Left hindlimb (tissue), 1 donor: ENCODE measurements around the gene PATL1.
"Not testable (repeated sequence)": the region's sequence is repeated elsewhere in the genome, so short reads cannot be mapped to it uniquely, and the experiment has no call there.

Source experiments
- DNase-seq: peaks from one replicate; pipeline ENCODE4 v3.0.0-alpha.2; 2018

The PATL1 gene

DNA sequence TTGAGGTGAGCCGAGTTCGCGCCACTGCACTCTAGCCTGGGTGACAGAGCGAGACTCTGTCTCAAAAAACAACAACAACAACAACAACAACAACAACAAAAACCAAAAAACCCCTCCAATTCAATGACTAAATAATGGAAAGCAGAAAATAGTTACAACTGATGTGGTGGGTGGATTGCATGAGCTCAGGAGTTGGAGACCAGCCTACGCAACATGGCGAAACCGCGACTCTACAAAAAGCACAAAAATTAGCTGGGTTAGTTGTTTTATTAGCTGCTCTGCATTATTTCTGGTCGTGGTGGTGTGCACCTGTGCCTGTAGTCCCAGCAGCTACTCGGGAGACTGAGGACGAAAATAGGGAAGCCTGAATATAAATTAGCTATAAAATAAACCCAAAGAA, 2.6 kb upstream of the PATL1 start:
- no peak for DNase-seq

DNA sequence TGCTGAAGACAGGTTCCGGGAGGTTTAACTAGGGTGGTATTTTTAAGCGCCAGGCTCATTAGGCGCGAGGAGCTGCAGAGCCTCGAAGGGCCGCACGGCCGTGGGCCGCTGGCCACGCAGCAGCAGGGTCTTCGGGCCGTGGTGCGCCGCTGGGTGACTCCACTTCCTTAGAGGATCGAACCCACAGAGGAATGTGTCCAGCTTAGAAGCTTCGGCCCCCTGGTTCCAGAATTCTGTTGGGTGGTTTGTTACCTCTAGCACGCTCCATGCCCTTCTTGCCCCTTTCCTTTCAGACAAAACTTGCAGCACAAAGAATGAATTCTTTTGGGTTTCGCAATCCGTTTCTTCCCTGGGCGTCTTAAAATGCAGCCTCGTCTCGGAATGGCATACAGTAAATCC, 773 bp upstream of the PATL1 start:
- no peak for DNase-seq

DNA sequence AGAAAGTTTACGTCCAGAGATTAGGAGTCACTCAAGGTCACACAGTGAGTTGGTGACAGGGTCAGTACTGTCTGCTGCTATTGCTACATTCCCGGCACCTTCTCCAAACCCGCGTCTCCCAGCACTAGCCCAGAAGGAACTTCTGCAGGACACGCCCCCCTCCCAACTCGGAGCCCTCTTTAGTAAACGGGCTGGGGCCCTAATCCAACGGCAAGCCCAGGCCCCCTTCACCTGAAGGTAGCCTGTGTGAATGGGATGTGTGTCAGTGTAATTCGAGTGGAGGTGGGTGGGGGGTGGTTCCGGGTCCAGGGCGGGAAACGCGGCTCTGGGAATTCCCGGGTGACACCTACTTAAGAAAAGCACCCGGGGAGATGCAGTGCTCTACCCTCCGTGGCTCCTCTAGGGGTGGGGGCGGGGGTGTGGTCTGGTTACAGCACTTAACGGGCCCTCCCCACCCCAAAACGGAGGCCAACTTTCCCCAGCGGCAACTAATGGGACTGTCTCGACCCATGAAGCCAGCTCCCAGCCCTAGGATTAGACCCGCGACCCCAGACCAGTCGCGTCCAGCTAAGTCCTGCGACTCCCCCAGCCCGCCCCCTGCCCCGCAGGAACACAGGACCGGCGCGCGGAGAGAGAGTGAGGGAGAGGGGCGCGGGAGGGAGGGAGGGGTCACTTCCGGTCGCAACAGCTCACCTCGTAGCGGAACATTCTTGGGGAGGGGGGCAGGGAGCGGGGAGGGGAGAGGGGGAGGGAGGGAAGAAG, 468 bp downstream of the PATL1 start:
- no peak for DNase-seq

DNA sequence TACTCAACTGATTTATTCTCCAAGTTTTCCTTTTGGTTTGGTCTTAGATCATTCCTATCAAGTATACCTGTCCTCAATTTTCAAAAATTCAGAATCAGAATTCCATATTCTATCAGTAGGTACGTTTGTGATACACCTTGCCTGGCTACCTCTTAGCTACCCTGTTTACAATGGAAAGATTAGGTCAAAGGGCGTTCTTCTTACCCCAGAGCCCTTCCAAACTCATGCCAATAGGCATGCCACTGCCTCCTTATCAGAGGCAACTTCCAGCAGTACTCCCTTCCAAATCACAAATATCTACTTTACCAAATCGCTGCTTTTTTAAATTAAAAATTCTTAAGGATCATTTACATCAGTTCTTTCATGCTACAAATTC, 1.0 kb downstream of the PATL1 start:
- no peak for DNase-seq

DNA sequence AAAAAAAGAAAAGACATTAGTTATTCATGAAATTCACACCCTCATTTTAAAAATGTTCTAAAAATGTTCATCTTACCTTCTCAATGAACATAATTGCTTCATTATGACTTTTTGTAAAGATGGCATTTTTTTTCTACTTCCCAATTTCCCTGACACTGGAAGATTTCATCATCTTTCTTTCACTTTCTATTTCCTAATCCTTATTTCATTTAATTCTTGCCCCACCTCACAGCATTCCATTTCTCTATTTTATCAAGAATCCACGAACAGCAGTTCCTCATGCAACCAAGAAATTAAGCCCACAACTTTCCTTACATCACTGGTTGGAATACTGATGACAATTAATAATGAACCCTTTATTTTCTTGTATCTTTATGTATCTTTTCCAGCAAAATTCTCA, 1.9 kb downstream of the PATL1 start:
- no peak for DNase-seq

DNA sequence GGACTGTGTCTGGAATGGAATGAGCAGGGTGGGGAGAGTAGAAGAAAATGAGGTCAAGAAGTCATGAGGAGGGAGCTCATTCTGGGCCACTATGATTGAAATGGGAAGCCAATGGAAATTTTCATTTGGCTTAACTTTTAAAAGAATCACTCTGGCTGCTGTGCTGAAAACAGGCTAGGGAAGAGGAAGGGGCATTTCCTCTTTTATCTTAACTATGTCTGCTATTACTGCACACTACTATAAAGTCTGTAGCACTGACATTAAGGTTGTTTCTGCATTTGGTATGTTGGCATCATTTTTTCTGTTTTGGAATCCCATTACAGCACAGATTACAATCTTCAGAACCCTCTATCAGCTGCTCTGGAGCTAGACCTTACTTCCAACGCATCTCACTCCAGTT, 8.2 kb downstream of the PATL1 start:
- DNase-seq: no peak

DNA sequence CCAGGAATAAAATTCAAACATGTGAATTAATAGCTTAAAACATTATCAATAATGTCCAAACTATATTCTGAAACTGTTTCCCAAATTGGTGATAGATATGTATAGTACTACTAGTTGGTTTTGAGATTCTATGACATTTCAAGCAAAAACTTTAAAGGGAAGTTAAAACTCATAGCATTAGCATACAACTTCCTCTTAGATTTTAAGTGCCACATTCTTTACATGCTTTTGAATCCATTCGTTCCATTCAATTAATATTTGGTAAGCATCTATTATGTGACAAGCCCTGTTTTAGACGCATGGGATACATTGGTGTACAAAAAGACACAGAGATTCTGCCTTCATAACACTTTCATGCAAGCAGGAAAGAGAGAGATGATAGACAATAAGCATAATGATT, 8.9 kb downstream of the PATL1 start:
- no peak for DNase-seq

DNA sequence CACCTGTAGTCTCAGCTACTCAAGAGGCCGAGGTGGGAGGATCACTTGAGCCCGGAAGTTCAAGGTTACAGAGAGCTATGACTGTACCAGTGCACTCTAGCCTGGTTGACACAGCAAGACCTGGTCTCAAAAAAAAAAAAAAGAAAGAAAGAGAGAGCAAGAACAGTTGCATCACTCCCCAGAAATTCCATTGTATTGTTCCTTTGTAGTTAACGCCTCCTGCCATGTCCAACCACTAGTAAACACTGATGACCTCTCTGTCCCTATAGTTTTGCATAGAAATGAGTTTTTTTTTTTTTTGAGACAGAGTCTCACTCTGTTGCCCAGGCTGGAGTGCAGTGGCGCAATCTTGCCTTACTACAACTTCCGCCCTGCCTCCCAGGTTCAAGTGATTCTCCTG, 10.8 kb downstream of the PATL1 start:
- no peak for DNase-seq

DNA sequence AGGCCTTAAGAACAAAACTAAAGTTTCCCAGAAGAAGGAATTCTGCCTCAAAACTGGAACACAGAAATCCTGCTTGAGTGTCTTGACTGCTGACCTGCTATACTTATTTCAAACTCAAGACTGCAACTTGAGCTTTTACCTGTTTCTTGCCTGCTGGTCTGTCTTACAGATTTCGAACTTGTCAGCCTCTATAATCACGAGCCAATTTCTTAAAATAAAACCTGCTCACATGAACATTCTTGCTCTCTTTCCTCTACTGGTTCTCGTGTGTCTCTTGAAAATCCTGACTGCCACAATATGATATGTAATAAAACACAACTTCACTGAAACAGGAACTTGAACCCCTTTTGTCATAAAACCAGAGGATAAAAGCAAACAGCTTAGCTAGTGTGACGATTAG, 13.9 kb downstream of the PATL1 start:
- no peak for DNase-seq

DNA sequence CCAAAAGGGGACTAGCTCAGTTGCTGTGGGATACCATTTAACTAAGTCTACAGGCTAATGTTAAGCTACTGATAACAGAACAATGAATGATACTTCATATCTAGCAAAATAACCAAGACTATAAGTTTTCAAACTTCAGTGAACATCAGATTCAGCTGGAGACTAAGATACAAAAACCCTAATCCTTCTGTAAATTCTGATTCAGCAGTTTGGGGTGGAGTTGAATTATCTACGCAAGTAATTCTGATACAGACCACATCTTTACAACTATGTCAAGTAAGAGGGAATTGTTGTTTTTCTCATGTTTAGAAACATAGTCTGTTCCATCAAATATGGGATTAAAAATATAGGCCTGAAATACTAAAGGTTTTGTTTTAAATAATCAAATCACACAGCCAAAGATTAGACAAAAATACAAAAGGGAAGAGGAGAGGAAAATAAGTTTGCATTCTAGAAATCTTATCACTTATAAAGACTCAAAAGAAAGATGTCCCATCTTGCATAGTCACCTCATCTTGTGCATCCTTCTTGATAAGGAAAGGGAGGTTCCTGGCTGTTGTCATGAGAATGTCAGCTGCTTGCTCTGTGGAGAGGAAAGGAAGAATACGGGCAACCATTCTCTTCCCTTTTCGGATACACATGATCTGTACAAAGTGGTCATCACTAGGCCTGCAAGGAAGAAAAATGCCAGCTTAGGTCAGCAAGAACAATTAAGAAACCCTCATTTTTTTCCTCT, 21.4 kb downstream of the PATL1 start:
- no peak for DNase-seq

DNA sequence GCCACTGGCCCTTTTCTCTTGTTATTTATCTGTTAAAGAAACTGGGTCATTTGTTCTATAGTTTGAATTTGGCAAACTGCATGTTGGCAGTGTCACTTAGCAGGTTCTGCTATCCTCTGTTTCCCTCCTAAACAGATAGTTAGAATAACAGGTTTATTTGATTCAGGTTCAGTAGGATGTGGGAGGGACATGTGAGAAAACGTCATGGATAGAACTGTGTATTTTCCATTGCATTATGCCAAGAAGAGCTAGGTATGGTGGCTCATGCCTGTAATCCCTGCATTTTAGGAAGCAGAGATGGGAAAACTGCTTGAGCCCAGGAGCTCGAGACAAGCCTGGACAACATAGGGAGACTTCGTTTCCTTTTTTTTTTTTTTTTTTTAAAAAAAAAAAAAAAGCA, 24.3 kb downstream of the PATL1 start:
- DNase-seq: no peak

DNA sequence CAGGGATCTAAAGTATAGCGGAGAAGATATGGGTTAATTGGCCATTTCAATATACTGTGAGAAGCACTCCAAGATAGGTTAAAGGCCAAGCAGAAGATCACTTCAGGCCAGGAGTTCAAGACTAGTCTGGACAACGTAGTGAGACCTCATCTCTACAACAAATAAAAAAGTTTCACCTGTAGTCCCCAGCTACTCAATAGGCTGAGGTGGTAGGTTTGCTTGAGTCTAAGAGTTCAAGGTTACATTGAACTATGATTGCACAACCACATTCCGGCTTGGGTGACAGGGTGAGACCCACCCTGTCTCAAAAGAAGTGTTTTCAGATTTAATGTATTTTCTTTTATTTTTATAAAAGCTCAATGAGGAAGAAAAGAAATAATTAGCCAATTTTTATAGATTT, 25.4 kb downstream of the PATL1 start:
- no peak for DNase-seq

DNA sequence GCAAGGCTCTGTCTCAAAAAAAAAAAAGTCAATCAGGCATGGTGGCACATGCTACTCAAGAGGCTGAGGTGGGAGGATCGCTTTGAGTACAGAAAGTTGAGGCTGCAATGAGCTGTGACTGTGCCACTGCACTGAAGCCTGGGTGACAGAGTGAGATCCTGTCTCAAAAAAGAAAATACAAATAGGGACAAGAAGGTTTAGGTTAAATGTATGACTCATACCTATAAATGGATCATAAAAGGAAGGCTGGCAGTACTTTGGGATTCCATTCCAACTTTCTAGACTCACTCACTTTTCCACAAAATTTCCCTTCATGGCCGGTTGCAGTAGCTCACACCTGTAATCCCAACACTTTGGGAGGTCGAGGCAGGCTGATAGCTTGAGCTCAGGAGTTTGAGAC, 27.7 kb downstream of the PATL1 start:
- DNase-seq: no peak

DNA sequence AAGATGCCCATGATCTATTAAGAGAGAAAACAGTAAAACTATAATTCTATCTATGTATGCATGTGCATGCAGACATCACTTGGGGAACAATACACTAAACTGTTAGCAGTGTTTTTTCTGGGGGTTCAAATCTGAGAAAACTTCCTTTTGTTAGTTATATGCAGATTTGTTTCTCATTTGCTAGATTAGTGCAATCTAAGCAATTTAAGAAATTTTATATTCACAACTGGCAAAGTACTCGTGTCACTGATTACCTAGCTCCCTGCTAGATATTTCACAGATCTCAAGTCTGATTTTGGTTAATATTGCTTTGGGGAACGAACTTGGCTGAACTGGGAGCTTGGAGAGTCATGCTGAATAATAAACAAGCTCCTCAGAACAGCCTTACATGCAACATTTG, 38.3 kb downstream of the PATL1 start:
- no peak for DNase-seq

DNA sequence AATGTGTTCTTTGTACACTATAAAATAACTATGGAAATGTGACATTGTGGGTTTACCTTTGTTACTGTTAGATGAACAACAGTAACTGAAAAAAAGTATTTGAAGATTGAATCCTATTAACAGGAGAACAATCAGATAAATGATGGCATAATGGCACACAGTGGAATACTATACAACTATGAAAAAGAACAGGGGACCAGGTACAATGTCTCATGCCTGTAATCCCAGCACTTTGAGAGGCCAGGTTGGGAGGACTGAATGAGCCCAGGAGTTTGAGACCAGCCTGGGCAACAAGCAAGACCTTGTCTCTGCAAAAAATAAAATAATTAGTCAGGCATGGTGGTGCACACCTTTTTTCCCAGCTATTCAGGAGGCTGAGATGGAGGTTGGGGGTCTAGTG, 38.8 kb downstream of the PATL1 start:
- no peak for DNase-seq

DNA sequence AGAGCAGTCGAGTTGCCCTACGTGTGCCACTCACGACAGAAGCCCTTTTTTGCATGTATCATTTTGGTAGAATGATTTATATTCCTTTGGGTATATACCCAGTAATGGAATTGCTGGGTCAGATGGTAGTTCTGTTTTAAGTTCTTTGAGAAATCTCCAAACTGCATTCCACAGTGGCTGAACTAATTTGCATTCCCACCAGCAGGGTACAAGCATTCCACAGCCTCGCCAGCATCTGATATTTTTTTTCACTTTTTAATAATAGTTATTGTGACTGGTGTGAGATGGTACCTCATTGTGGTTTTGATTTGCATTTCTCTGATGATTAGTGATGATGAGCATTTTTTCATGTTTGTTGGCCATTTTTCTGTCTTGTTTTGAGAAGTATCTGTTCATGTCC, 41.9 kb downstream of the PATL1 start:
- DNase-seq: not testable (repeated sequence)

DNA sequence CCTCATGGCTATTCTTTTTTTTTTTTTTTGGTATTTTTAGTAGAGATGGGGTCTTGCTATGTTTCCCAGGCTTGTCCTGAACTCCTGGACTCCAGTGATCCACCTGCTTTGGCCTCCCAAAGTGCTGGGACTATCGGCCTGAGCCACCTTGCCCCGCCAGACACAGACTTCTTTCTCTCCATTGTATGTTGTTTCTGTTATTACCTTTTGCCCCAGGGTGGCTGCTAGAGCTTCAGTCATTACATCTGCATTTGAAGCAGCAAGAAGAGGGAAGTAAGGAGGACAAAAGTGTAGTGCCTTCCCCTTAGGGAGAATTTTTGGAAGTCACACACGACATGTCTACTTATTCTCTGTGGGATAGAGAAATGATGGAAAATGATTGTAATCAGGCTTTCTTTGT, 43.1 kb downstream of the PATL1 start:
- DNase-seq: no peak

DNA sequence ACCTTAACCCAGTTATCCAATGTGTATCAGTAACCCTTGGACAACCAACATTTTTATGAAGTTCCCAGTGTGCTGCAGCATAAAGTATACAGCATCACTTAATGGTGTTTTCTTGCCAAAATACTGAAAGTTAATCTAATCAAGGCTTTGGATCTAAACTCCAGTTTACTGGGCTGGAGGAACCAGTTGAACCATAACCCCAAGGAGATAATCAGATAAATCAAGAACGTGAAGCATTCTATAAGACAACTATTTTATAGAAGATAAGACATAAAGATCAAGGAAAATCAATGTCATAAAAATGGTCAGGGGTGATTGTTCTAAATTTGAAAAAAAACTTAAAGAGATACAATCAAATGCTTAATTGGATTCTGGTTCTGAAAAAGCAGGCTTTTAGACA, 51.0 kb downstream of the PATL1 start:
- DNase-seq: no peak

DNA sequence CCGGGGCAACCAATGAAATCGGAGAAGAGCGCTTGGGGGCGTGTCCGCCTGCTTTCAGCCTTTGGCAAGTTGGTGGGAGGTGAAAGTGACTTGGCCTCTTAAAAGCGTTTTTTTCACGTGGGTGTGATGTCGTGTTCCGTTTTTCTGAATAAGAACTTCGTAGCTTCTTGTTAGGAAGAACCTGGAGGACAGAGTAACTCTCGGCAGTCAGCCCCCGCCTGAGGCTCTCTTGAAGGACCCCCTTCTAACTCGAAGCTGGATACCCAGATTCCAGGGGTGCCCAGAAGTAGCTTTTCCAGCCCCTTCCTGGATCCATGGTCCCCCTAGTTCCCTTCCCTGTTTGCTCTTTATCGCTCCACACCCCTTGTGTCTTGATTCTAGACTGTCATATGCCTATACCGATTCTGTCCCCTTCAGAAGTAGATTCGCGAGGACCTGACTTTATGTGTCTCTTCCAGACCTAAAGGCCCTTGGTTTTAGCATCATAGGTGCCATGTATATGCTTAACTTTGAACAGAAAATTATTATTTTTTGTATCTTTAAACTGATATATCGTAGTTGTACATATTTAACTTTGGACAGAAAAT, 52.3 kb downstream of the PATL1 start:
- DNase-seq: no peak

DNA sequence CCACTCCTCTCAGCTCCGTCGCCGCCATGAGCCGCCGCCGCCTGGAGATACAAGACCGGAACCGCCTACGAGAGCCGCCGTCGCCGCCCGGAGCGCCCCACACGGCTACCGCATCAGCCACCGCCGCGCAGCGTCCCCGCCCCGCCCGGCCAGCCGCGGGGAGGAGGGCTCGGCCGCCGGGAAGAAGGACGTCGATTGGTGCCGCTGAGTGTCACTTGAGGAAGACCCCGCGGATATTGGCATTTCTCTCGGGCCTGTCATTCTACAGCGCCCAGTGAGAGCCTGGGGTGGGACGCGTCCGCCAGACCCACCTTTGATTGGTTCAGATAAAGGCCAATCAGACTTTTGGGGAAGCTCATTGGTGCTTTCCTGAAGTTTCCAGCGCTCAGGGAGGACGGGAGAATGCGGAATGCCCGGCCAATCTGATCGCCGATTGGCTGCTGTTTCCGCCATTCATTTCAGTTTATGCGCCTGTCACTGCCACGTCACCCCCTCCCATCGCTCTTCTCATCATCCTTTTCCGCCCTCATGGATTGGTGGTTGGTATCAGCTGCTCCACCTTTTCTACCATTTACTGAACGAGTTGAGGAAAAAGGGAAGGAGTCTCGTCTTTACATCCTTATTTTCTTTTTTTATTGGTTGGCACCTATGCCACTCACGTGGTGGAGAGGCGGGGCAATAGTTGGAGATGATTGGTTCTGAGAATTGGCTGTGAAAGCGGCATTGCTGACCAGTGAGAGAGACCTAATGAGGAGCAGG, 53.0 kb downstream of the PATL1 start, which contains the start of gene OSBP:
OSBP (minus strand) TSS at position 138 of the 759 bp plus-strand sequence; CDS start at position 28, 110 bp downstream.
- DNase-seq: peak; percentile 100

DNA sequence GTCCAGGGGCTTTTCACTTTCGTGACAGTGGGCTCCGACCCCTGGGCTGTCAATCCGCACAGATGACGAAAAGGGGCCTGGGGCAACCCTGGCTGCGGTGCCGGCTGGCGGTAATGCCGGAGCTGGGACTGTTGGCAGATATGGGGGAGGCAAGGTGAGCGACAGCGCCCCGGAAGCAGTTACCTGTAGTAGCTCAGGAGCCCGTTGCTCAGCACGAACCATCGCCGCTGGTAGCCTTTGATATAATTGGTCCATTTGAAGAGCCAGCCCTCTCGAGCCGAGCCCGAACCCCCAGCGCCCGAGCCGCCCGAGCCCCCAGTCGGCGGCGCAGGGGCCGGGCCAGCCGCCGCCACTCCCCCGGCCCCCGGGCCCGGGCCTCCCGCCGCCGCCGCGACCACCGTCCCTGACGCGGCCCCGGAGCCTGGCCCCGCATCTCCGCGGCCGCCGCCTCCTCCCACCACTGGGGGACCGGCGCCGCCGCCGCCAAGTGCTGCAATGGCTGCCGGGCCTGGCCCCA, 53.7 kb downstream of the PATL1 start:
- DNase-seq: peak; percentile 50

DNA sequence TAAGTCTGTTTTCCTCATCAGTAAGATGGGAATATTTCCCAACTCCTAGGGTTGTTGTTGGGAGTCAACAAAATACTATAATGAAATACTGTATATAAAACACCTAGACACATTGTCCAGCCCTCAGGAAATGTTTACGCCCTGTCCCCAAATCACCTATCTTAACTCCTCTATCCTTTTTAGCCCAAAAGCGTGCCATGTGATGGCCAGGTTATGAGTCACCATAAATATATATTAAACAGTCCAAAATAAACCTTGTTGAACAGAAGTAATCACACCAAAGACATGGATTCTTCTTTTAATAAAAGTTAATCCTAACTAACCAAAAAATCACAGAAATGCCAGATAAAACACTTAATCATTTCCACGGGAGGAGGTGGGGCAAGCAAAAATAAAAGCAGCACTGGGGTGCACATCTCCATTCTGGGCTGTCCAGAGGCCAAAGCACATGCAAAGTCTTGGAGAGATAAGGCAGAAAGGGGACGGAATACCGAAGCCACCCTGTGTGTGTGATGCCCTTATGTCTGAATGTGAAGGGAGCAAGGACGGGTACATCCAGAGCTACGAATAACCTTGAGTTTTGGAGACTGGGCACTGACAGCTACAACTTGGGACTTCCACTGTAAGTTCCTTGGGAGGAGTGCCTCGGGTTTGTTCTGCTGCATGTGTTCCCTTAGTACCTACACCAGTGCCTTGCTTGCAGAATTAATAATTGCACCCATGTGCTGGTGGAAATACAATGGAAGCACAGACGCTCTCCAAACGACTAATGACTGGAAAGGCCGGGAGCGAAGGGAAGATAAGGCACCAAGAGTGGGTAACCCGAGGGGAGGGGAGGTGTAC, 54.3 kb downstream of the PATL1 start:
- no peak for DNase-seq
